Skeletal muscle tissue (tissue), 2 donors: ENCODE measurements around the gene DIS3L. TPM values are rescaled to one million over a fixed set of nuclear protein-coding genes. Genes with fewer than 3 reads are reported as not detected.

Experiments used
- small RNA-seq: library from RNA; depleted of rRNA; stranded (forward); fragments of <200 nt; gene quantifications from one replicate; pipeline ENCODE3, GENCODE V24; 2014
- total RNA-seq: library from RNA; depleted of rRNA; stranded (reverse); fragments of >200 nt; gene quantifications from one replicate; pipeline ENCODE4 v1.2.3, GENCODE V29; 2014

The DIS3L gene
- total RNA-seq, 1 donor from 2014 or later, result 28.7 TPM

Small RNA genes within 50 kb of the gene (small RNA-seq; reads per million reads assigned to genes)
- gene RF00019 (not detected), gene SCARNA14 (2.8 reads per million, percentile 87 among the genes with 10 or more reads in this experiment)

Other genes starting within 250 kb of the DIS3L start
- 0.52 TPM for gene MEGF11, start 39.8 kb upstream of the DIS3L start, total RNA-seq
- 11.0 TPM for gene TIPIN, start 63.1 kb downstream of the DIS3L start, total RNA-seq
- gene MAP2K1, start 93.3 kb downstream of the DIS3L start, total RNA-seq, result 38.6 TPM
- gene SNAPC5, start 204.2 kb downstream of the DIS3L start, total RNA-seq, result 17.2 TPM
- 1,702 TPM for gene RPL4, start 211.3 kb downstream of the DIS3L start, total RNA-seq
- 14.1 TPM for gene ZWILCH, start 211.8 kb downstream of the DIS3L start, total RNA-seq